ENCODE data around the gene EPB41L2.

- TF ChIP-seq POLR2A (IDR thresholded peaks at IDR 0.05) (no peak), CTCF (IDR thresholded peaks at IDR 0.05) (no peak), EP300 (IDR thresholded peaks at IDR 0.05) (no peak)
Observed at GRCh38 chr6:131107151-131107550, 44.1 kb upstream of the EPB41L2 start.
